DND-41 (cell line): Measurements from ENCODE around the gene MEI1.

ENCODE experiments used
- ATAC-seq: fragments of 200-7000 bp; cut with Tn5 transposase; 3 replicates; pipeline ENCODE4 v1.9.1; 2021; ENCODE audit warnings: low read depth; ENCODE audit not compliant: insufficient read depth
- DNase-seq: peaks from one replicate; pipeline ENCODE4 v3.0.0-alpha.2; 2020
- H2AFZ ChIP-seq: 2 replicates; pipeline ENCODE4 v1.6.0; 2012; ENCODE audit warnings: low read depth, low read length
- H3K27ac ChIP-seq: 2 replicates; pipeline ENCODE4 v1.5.1; 2012; ENCODE audit warnings: low read length, inconsistent platforms
- H3K27me3 ChIP-seq: fragments of 200-600 bp; sonication (generic); 2 replicates; pipeline ENCODE4 v1.6.0; 2012; ENCODE audit warnings: low read length, mild to moderate bottlenecking, inconsistent platforms; ENCODE audit not compliant: insufficient read depth, poor library complexity
- H3K36me3 ChIP-seq: 2 replicates; pipeline ENCODE4 v1.5.1; 2012; ENCODE audit warnings: low read length, inconsistent platforms; ENCODE audit not compliant: insufficient read depth
- H3K4me1 ChIP-seq: 2 replicates; pipeline ENCODE4 v1.5.1; 2012; ENCODE audit warnings: mild to moderate bottlenecking, low read length; ENCODE audit not compliant: insufficient read depth
- H3K4me2 ChIP-seq: 2 replicates; pipeline ENCODE4 v1.6.0; 2012; ENCODE audit warnings: mild to moderate bottlenecking, moderate library complexity, low read length, inconsistent platforms; ENCODE audit not compliant: insufficient read depth
- H3K4me3 ChIP-seq, 2 experiments: fragments of 200-600 bp in 1 of 2; shearing (Covaris generic) in 1 of 2; 2 replicates each; pipeline ENCODE4 v1.5.1; 2012 to 2016; ENCODE audit warnings: inconsistent platforms in 2 of 2, low read length in 2 of 2, mild to moderate bottlenecking in 2 of 2, low read depth in 1 of 2, moderate library complexity in 1 of 2
- H3K79me2 ChIP-seq: 2 replicates; pipeline ENCODE4 v1.6.0; 2012; ENCODE audit warnings: low read length, inconsistent platforms; ENCODE audit not compliant: insufficient read depth
- H3K9ac ChIP-seq: 2 replicates; pipeline ENCODE4 v1.6.0; 2012; ENCODE audit warnings: low read depth, mild to moderate bottlenecking, inconsistent platforms, low read length, moderate library complexity
- H3K9me3 ChIP-seq: 2 replicates; pipeline ENCODE4 v1.5.1; 2012; ENCODE audit warnings: low read length, moderate library complexity, mild to moderate bottlenecking, inconsistent platforms; ENCODE audit not compliant: insufficient read depth, severe bottlenecking
- H4K20me1 ChIP-seq: 2 replicates; pipeline ENCODE4 v1.6.0; 2012; ENCODE audit warnings: low read length; ENCODE audit not compliant: insufficient read depth
- CTCF ChIP-seq: IDR thresholded peaks from 2 replicates; pipeline ENCODE4 v1.5.1; 2012; ENCODE audit warnings: borderline replicate concordance, low read length, moderate library complexity, mild to moderate bottlenecking; ENCODE audit not compliant: poor library complexity, severe bottlenecking; ENCODE audit errors: extremely low read depth
- EZH2 ChIP-seq: IDR thresholded peaks from 3 replicates; pipeline ENCODE4 v1.6.1; 2012; ENCODE audit warnings: borderline replicate concordance, low read depth, mild to moderate bottlenecking, moderate library complexity, low read length, inconsistent platforms; ENCODE audit not compliant: severe bottlenecking

Gene MEI1

GRCh38 chr22:41772645-41773044 is 73.3 kb downstream of the MEI1 start:
- DNase-seq (no peak), ATAC-seq (no peak)
- TF ChIP-seq EZH2: no peak
- no peak for TF ChIP-seq CTCF
- no peaks in the 10 kb centered on the region for H3K79me2 ChIP-seq
- H3K27me3 ChIP-seq: no peaks in the 10 kb centered on the region
- no peak overlapping the region for H3K4me2 ChIP-seq
- H3K9me3 ChIP-seq: no peaks in the 10 kb centered on the region
- no peak overlapping the region for H3K4me3 ChIP-seq
- H3K9ac ChIP-seq: no peak overlapping the region
- no peak overlapping the region for H2AFZ ChIP-seq
- H3K4me1 ChIP-seq: no peaks in the 10 kb centered on the region
- H4K20me1 ChIP-seq: no peaks in the 10 kb centered on the region
- H3K36me3 ChIP-seq: no peaks in the 10 kb centered on the region
- no peak overlapping the region for H3K27ac ChIP-seq

- H3K9ac ChIP-seq: no peak overlapping the region
- no peak overlapping the region for H2AFZ ChIP-seq
- no peaks in the 10 kb centered on the region for H3K9me3 ChIP-seq
- H3K36me3 ChIP-seq: no peaks in the 10 kb centered on the region
- DNase-seq (no peak), ATAC-seq (no peak)
- H3K27ac ChIP-seq: no peak overlapping the region
- no peak overlapping the region for H3K4me2 ChIP-seq
- no peaks in the 10 kb centered on the region for H3K27me3 ChIP-seq
- no peak overlapping the region for H3K4me3 ChIP-seq
- no peak for TF ChIP-seq EZH2
- TF ChIP-seq CTCF: no peak
- no peaks in the 10 kb centered on the region for H4K20me1 ChIP-seq
- no peaks in the 10 kb centered on the region for H3K4me1 ChIP-seq
- no peaks in the 10 kb centered on the region for H3K79me2 ChIP-seq
These were observed 76.0 kb downstream of the MEI1 start for GRCh38 chr22:41775338-41775737.

GRCh38 chr22:41775976-41776375 is 76.7 kb downstream of the MEI1 start:
- ATAC-seq (no peak), DNase-seq (no peak)
- Histone ChIP-seq H3K79me2 (no peaks in the 10 kb centered on the region), H3K4me3 (no peak overlapping the region), H3K9me3 (no peaks in the 10 kb centered on the region), H4K20me1 (no peaks in the 10 kb centered on the region), H3K36me3 (no peaks in the 10 kb centered on the region), H3K27ac (no peak overlapping the region), H3K4me1 (0 out of 2 replicates have a peak, but pooled peaks cover under 1% of the 10 kb centered on the region), H2AFZ (no peak overlapping the region), H3K9ac (no peak overlapping the region), H3K4me2 (no peak overlapping the region), H3K27me3 (no peaks in the 10 kb centered on the region)
- TF ChIP-seq EZH2: no peak
- TF ChIP-seq CTCF: no peak

GRCh38 chr22:41776381-41776780 is 77.1 kb downstream of the MEI1 start:
- Histone ChIP-seq H2AFZ (no peak overlapping the region), H3K4me3 (no peak overlapping the region), H3K9ac (no peak overlapping the region), H3K79me2 (no peaks in the 10 kb centered on the region), H3K9me3 (no peaks in the 10 kb centered on the region), H3K27ac (no peak overlapping the region), H3K4me1 (0 out of 2 replicates have a peak, but pooled peaks cover 5% of the 10 kb centered on the region), H4K20me1 (no peaks in the 10 kb centered on the region), H3K4me2 (no peak overlapping the region), H3K27me3 (no peaks in the 10 kb centered on the region), H3K36me3 (no peaks in the 10 kb centered on the region)
- TF ChIP-seq EZH2 (no peak), CTCF (no peak)
- ATAC-seq: no peak
- no peak for DNase-seq
